ENCODE measurements around the gene CLHC1.

GRCh38 chr2:55173438-55174054 lies 58.5 kb downstream of the CLHC1 start:
- TF ChIP-seq, protein P1, sequence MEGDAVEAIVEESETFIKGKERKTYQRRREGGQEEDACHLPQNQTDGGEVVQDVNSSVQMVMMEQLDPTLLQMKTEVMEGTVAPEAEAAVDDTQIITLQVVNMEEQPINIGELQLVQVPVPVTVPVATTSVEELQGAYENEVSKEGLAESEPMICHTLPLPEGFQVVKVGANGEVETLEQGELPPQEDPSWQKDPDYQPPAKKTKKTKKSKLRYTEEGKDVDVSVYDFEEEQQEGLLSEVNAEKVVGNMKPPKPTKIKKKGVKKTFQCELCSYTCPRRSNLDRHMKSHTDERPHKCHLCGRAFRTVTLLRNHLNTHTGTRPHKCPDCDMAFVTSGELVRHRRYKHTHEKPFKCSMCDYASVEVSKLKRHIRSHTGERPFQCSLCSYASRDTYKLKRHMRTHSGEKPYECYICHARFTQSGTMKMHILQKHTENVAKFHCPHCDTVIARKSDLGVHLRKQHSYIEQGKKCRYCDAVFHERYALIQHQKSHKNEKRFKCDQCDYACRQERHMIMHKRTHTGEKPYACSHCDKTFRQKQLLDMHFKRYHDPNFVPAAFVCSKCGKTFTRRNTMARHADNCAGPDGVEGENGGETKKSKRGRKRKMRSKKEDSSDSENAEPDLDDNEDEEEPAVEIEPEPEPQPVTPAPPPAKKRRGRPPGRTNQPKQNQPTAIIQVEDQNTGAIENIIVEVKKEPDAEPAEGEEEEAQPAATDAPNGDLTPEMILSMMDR (IDR thresholded peaks at IDR 0.05), result no peak
- TF ChIP-seq EZH2 (IDR thresholded peaks at IDR 0.05; ENCODE audit: borderline replicate concordance, insufficient read depth, low read depth, low read length, poor library complexity, severe bottlenecking), result no peak

All from B cell (primary cell).